ENCODE measurements around the gene PHPT1. TPM values are rescaled to one million over a fixed set of nuclear protein-coding genes. Genes with fewer than 3 reads are reported as not detected.

PHPT1 gene
- polyA plus RNA-seq, 1 donor: 312 TPM

GRCh38 chr9:136821826-136822544 is 27.2 kb upstream of the PHPT1 start:
- no peak for DNase-seq
- peaks cover 50% of the 10 kb centered on the region for H3K36me3 ChIP-seq (ENCODE audit: control insufficient read depth, insufficient read depth, low read length)
- H3K27ac ChIP-seq (ENCODE audit: low read length): no peak overlapping the region
- no peaks in the 10 kb centered on the region for H3K9me3 ChIP-seq (ENCODE audit: control insufficient read depth, low read depth, low read length)
- no peak overlapping the region for H3K4me3 ChIP-seq (ENCODE audit: low read length)
- H3K27me3 ChIP-seq (ENCODE audit: control insufficient read depth, insufficient read depth, low read length): no peaks in the 10 kb centered on the region
- 75% methylated on average over 9 of the region's 42 CpGs for WGBS (ENCODE audit: insufficient coverage, low lambda C conversion rate)
- H3K4me1 ChIP-seq (ENCODE audit: control insufficient read depth, insufficient read depth, low read length): no peaks in the 10 kb centered on the region

- Histone ChIP-seq H3K36me3 (ENCODE audit: control insufficient read depth, insufficient read depth, low read length) (peaks cover 57% of the 10 kb centered on the region), H3K4me1 (ENCODE audit: control insufficient read depth, insufficient read depth, low read length) (no peaks in the 10 kb centered on the region), H3K9me3 (ENCODE audit: control insufficient read depth, low read depth, low read length) (no peaks in the 10 kb centered on the region), H3K4me3 (ENCODE audit: low read length) (no peak overlapping the region), H3K27me3 (ENCODE audit: control insufficient read depth, insufficient read depth, low read length) (no peaks in the 10 kb centered on the region), H3K27ac (ENCODE audit: low read length) (no peak overlapping the region)
- no CpG with 5 or more reads among the region's 30 CpGs for WGBS (ENCODE audit: insufficient coverage, low lambda C conversion rate)
- no peak for DNase-seq
Observed at GRCh38 chr9:136823136-136824046, 25.8 kb upstream of the PHPT1 start.

GRCh38 chr9:136824496-136825225 is 24.5 kb upstream of the PHPT1 start:
- Histone ChIP-seq H3K36me3 (ENCODE audit: control insufficient read depth, insufficient read depth, low read length) (peaks cover 70% of the 10 kb centered on the region), H3K4me1 (ENCODE audit: control insufficient read depth, insufficient read depth, low read length) (no peaks in the 10 kb centered on the region), H3K4me3 (ENCODE audit: low read length) (no peak overlapping the region), H3K27me3 (ENCODE audit: control insufficient read depth, insufficient read depth, low read length) (no peaks in the 10 kb centered on the region), H3K27ac (ENCODE audit: low read length) (no peak overlapping the region), H3K9me3 (ENCODE audit: control insufficient read depth, low read depth, low read length) (no peaks in the 10 kb centered on the region)
- DNase-seq: no peak
- no CpG with 5 or more reads among the region's 21 CpGs for WGBS (ENCODE audit: insufficient coverage, low lambda C conversion rate)

GRCh38 chr9:136825295-136826187 is 23.7 kb upstream of the PHPT1 start:
- no CpG with 5 or more reads among the region's 44 CpGs for WGBS (ENCODE audit: insufficient coverage, low lambda C conversion rate)
- H3K27me3 ChIP-seq (ENCODE audit: control insufficient read depth, insufficient read depth, low read length): no peaks in the 10 kb centered on the region
- no peak overlapping the region for H3K4me3 ChIP-seq (ENCODE audit: low read length)
- peaks cover 79% of the 10 kb centered on the region for H3K36me3 ChIP-seq (ENCODE audit: control insufficient read depth, insufficient read depth, low read length)
- no peaks in the 10 kb centered on the region for H3K9me3 ChIP-seq (ENCODE audit: control insufficient read depth, low read depth, low read length)
- no peak for DNase-seq
- no peaks in the 10 kb centered on the region for H3K4me1 ChIP-seq (ENCODE audit: control insufficient read depth, insufficient read depth, low read length)
- H3K27ac ChIP-seq (ENCODE audit: low read length): no peak overlapping the region

GRCh38 chr9:136826188-136826541 is 23.0 kb upstream of the PHPT1 start:
- Histone ChIP-seq H3K27me3 (ENCODE audit: control insufficient read depth, insufficient read depth, low read length) (no peaks in the 10 kb centered on the region), H3K4me3 (ENCODE audit: low read length) (no peak overlapping the region), H3K36me3 (ENCODE audit: control insufficient read depth, insufficient read depth, low read length) (peaks cover 81% of the 10 kb centered on the region), H3K4me1 (ENCODE audit: control insufficient read depth, insufficient read depth, low read length) (no peaks in the 10 kb centered on the region), H3K9me3 (ENCODE audit: control insufficient read depth, low read depth, low read length) (no peaks in the 10 kb centered on the region), H3K27ac (ENCODE audit: low read length) (no peak overlapping the region)
- DNase-seq: no peak
- no CpG with 5 or more reads among the region's 17 CpGs for WGBS (ENCODE audit: insufficient coverage, low lambda C conversion rate)

GRCh38 chr9:136826703-136827582 is 22.3 kb upstream of the PHPT1 start:
- DNase-seq: no peak
- peaks cover 89% of the 10 kb centered on the region for H3K36me3 ChIP-seq (ENCODE audit: control insufficient read depth, insufficient read depth, low read length)
- WGBS (ENCODE audit: insufficient coverage, low lambda C conversion rate): no CpG with 5 or more reads among the region's 24 CpGs
- H3K9me3 ChIP-seq (ENCODE audit: control insufficient read depth, low read depth, low read length): no peaks in the 10 kb centered on the region
- H3K27ac ChIP-seq (ENCODE audit: low read length): no peak overlapping the region
- H3K4me3 ChIP-seq (ENCODE audit: low read length): no peak overlapping the region
- no peaks in the 10 kb centered on the region for H3K4me1 ChIP-seq (ENCODE audit: control insufficient read depth, insufficient read depth, low read length)
- H3K27me3 ChIP-seq (ENCODE audit: control insufficient read depth, insufficient read depth, low read length): no peaks in the 10 kb centered on the region

- no peaks in the 10 kb centered on the region for H3K27me3 ChIP-seq (ENCODE audit: control insufficient read depth, insufficient read depth, low read length)
- WGBS (ENCODE audit: insufficient coverage, low lambda C conversion rate): no CpG with 5 or more reads among the region's 14 CpGs
- H3K4me1 ChIP-seq (ENCODE audit: control insufficient read depth, insufficient read depth, low read length): no peaks in the 10 kb centered on the region
- no peaks in the 10 kb centered on the region for H3K9me3 ChIP-seq (ENCODE audit: control insufficient read depth, low read depth, low read length)
- no peak overlapping the region for H3K4me3 ChIP-seq (ENCODE audit: low read length)
- no peak overlapping the region for H3K27ac ChIP-seq (ENCODE audit: low read length)
- no peak for DNase-seq
- peaks cover 96% of the 10 kb centered on the region for H3K36me3 ChIP-seq (ENCODE audit: control insufficient read depth, insufficient read depth, low read length)
Observed at GRCh38 chr9:136827794-136828473, 21.3 kb upstream of the PHPT1 start.

GRCh38 chr9:136828474-136829140 is 20.6 kb upstream of the PHPT1 start:
- Histone ChIP-seq H3K9me3 (ENCODE audit: control insufficient read depth, low read depth, low read length) (no peaks in the 10 kb centered on the region), H3K27me3 (ENCODE audit: control insufficient read depth, insufficient read depth, low read length) (no peaks in the 10 kb centered on the region), H3K4me1 (ENCODE audit: control insufficient read depth, insufficient read depth, low read length) (no peaks in the 10 kb centered on the region), H3K27ac (ENCODE audit: low read length) (no peak overlapping the region), H3K4me3 (ENCODE audit: low read length) (no peak overlapping the region), H3K36me3 (ENCODE audit: control insufficient read depth, insufficient read depth, low read length) (peaks cover 93% of the 10 kb centered on the region)
- no peak for DNase-seq
- 96% methylated on average over 4 of the region's 31 CpGs for whole genome bisulfite sequencing (ENCODE audit: insufficient coverage, low lambda C conversion rate)

All from large intestine (tissue), 3 donors.